HCT116 (cell line): ENCODE results near the gene CASP10.

ENCODE experiments used
- CTCF ChIP-seq, 3 experiments: fragments of 200-600 bp in 1 of 3; sonication (generic) in 1 of 3; IDR thresholded peaks in 2 of 3; conservative IDR thresholded peaks in 1 of 3; 2 replicates each; pipeline ENCODE4 v1.5.1; 2012 to 2017; ENCODE audit warnings: low read depth in 2 of 3, low read length in 2 of 3, antibody characterized with exemption in 1 of 3, borderline replicate concordance in 1 of 3, control low read depth in 1 of 3, mild to moderate bottlenecking in 1 of 3, mixed read lengths in 1 of 3, mixed run types in 1 of 3, moderate library complexity in 1 of 3; ENCODE audit not compliant: insufficient read depth in 1 of 3
- EZH2 ChIP-seq: fragments of 200-600 bp; sonication (generic); IDR thresholded peaks from 2 replicates; pipeline ENCODE4 v1.6.1; 2017; ENCODE audit warnings: antibody characterized with exemption, mixed run types
- POLR2A ChIP-seq: IDR thresholded peaks from 2 replicates; pipeline ENCODE4 v1.7.0; 2011; ENCODE audit warnings: borderline replicate concordance; ENCODE audit not compliant: insufficient read depth, insufficient read length; ENCODE audit errors: extremely low read depth
- POLR2AphosphoS5 ChIP-seq: IDR thresholded peaks from 2 replicates; pipeline ENCODE4 v1.6.1; 2011; ENCODE audit warnings: mild to moderate bottlenecking, low read depth, low read length, moderate library complexity
- REST ChIP-seq: IDR thresholded peaks from 2 replicates; pipeline ENCODE4 v1.6.1; 2012; ENCODE audit warnings: low read depth
- SP1 ChIP-seq: IDR thresholded peaks from 2 replicates; pipeline ENCODE4 v1.6.1; 2012; ENCODE audit warnings: low read depth
- TCF7L2 ChIP-seq: IDR thresholded peaks from 2 replicates; pipeline ENCODE4 v1.7.0; 2011; ENCODE audit warnings: borderline replicate concordance, inconsistent platforms; ENCODE audit not compliant: insufficient read depth, insufficient read length; ENCODE audit errors: extremely low read depth
- ZBTB33 ChIP-seq: IDR thresholded peaks from 2 replicates; pipeline ENCODE4 v1.6.1; 2011; ENCODE audit warnings: mild to moderate bottlenecking, low read length, moderate library complexity; ENCODE audit not compliant: insufficient replicate concordance; ENCODE audit errors: extremely low read depth
- TF ChIP-seq, protein P1 (sequence below): IDR thresholded peaks from 2 replicates; pipeline ENCODE4 v1.6.1; 2012

DNA sequence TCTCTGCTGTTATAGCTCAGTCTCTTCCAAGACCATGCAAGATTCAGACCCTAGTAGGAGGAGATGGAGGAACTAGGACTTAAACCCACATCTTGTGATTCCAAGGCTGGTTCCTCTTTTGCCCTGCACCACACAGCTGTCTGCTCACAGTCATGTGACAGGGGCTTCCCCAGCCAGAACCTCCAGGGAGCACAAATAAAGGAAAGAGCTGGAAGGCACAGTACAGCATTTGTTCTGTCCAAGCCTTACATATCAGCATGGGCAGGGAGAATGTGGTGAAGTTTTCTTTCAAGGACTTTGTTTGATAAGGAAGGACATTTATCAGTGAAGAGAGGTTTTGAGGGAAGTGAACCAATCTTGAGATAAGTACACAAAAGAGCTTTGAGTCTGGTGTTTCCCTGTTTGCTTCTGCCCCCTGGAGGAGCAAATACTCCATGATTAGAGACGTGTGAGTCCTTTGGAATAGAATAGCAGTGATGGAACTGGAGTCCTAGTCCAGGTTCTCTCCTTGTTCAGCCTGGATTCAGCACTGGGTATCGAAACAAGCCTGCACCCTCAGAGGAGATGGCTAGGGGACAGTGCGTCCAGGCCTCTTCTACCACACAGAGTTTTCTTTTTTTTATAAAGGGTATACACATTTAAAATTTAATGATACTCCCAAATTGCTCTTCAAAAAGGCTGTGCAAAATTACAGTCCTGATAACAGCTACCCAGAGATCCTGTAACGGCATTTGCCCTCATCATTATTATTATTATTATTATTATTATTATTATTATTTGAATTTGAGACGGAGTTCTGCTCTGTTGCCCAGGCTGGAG lies 24.6 kb upstream of the CASP10 start:
- peak; percentile 76 to 87 (median 82) for TF ChIP-seq CTCF (IDR thresholded peaks at IDR 0.05 in 2 of 3, conservative IDR thresholded peaks at IDR 0.05 in 1 of 3; ENCODE audit: borderline replicate concordance in 1 of 3, insufficient read depth in 1 of 3, low read depth in 2 of 3, low read length in 2 of 3)
- no peak for TF ChIP-seq TCF7L2
- TF ChIP-seq, protein P1, sequence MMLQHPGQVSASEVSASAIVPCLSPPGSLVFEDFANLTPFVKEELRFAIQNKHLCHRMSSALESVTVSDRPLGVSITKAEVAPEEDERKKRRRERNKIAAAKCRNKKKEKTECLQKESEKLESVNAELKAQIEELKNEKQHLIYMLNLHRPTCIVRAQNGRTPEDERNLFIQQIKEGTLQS, result no peak
- TF ChIP-seq ZBTB33, result no peak
- TF ChIP-seq REST, result no peak
- no peak for TF ChIP-seq POLR2A
- peak; percentile 28; the same call in 1 of the 2 replicates for TF ChIP-seq SP1
- TF ChIP-seq EZH2, result no peak
- no peak for TF ChIP-seq POLR2AphosphoS5
